ENCODE results near the gene TMEM43. TPM values are rescaled to one million over a fixed set of nuclear protein-coding genes. Genes with fewer than 3 reads are reported as not detected.

TMEM43 gene
- total and polyA plus RNA-seq, 2 of the 8 experiments (the other 6 are each of a cell fraction or from before 2014, with no cell fraction given): 27.0 to 33.7 TPM

DNA sequence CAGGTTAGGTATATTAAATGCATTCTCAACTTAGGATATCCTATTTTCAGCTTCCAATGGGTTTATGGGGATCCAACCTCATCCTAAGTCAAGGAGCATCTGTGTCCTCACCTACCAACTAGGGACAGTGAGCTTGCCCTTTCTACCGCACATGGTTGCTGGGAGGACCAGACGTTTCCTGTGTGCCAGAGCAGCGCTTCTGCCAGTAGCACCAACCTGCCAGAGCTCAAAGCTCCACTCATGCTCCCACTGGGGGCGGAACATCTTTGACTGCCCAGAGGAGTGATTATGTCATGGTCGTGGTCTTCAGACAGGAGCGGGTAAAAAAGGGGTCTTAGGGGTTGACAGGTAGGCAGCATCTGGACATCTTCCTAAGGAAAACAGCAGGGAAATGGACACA lies 28.8 kb downstream of the TMEM43 start:
- no peak overlapping the region for H2BK15ac ChIP-seq (ENCODE audit: low read length)
- no peak overlapping the region for H3K56ac ChIP-seq (replicated peaks; ENCODE audit: insufficient read length, low read depth, low read length)
- peaks cover 2 to 28% (median 16%) of the 10 kb centered on the region in 4 experiments; a peak in 6 of 8 replicates for H3K36me3 ChIP-seq (ENCODE audit: control insufficient read depth in 2 of 4, insufficient read depth in 4 of 4, low read length in 3 of 4)
- no peak overlapping the region for H4K5ac ChIP-seq (ENCODE audit: insufficient read length, low read depth, low read length)
- no peak overlapping the region for H3K23ac ChIP-seq (ENCODE audit: insufficient read length)
- H2BK12ac ChIP-seq (ENCODE audit: low read depth, low read length): no peak overlapping the region
- H3K4ac ChIP-seq (replicated peaks; ENCODE audit: insufficient read length, low read depth, low read length): no peak overlapping the region
- no peaks in the 10 kb centered on the region; the same call in 1 of the 2 replicates for H3K23me2 ChIP-seq (ENCODE audit: low read depth, low read length)
- DNase-seq (ENCODE audit: low read depth in 1 of 2, low spot score in 2 of 2): no peak
- H4K91ac ChIP-seq (replicated peaks; ENCODE audit: insufficient read length, low read length): no peak overlapping the region
- no peak overlapping the region for H2AK5ac ChIP-seq (ENCODE audit: low read depth, low read length)
- H3K79me1 ChIP-seq (ENCODE audit: low read depth, low read length): no peaks in the 10 kb centered on the region
- no peak overlapping the region for H3K9ac ChIP-seq (replicated peaks in 1 of 4; ENCODE audit: extremely low read depth in 1 of 4, low read depth in 3 of 4, low read length in 3 of 4)
- H4K8ac ChIP-seq (ENCODE audit: extremely low read depth, insufficient read depth, low read length): no peak overlapping the region
- H2BK120ac ChIP-seq (replicated peaks; ENCODE audit: low read depth, low read length): no peak overlapping the region
- ChIA-PET CTCF (ENCODE audit: partially characterized antibody) (interaction anchor here (1.1 to 3.1 kb wide), 12 partner anchors 8 to 365 kb away, joined by 3 to 14 read pairs (median 6); no protein-coding TSS in a partner anchor), POLR2A (ENCODE audit: partially characterized antibody) (interaction anchor here (1.3 kb wide), 1 partner anchor 25 kb away, joined by 4 read pairs; the partner anchor contains the start of genes LSM3 and XPC)
- no peaks in the 10 kb centered on the region for H3K9me3 ChIP-seq (ENCODE audit: insufficient read depth in 2 of 2, low read depth in 1 of 2, low read length in 1 of 2)
- no peak for TF ChIP-seq POLR2AphosphoS5 (IDR thresholded peaks at IDR 0.05; ENCODE audit: low read depth, low read length)
- H3K79me2 ChIP-seq (ENCODE audit: control insufficient read depth in 1 of 2, insufficient read depth in 2 of 2, low read length in 2 of 2): no peaks in the 10 kb centered on the region
- H3K14ac ChIP-seq (ENCODE audit: insufficient read length): no peak overlapping the region
- peaks cover 4 to 7% of the 10 kb centered on the region in 2 experiments for H4K20me1 ChIP-seq (replicated peaks in 1 of 2; ENCODE audit: control insufficient read depth in 1 of 2, insufficient read depth in 2 of 2, low read length in 2 of 2)
- no peak overlapping the region for H2BK5ac ChIP-seq (ENCODE audit: low read depth, low read length)
- H3K4me1 ChIP-seq (replicated peaks in 1 of 4; ENCODE audit: control insufficient read depth in 3 of 4, insufficient read depth in 4 of 4, low read length in 3 of 4): peaks cover 0 to 2% (median under 1%) of the 10 kb centered on the region in 4 experiments; a peak in 3 of 7 replicates
- H3K27ac ChIP-seq (ENCODE audit: low read depth, low read length): no peak overlapping the region
- H3K4me2 ChIP-seq (ENCODE audit: insufficient read depth in 1 of 2, low read depth in 2 of 2, low read length in 2 of 2): no peak overlapping the region
- no peak overlapping the region for H2BK20ac ChIP-seq (ENCODE audit: low read length)
- no peak overlapping the region for H3K18ac ChIP-seq (ENCODE audit: extremely low read depth, low read length)
- FAIRE-seq: no peak
- WGBS, 2 experiments (ENCODE audit: extremely low coverage in 1 of 2, insufficient coverage in 1 of 2, insufficient read length in 1 of 2, insufficient replicate concordance in 2 of 2, low coverage in 1 of 2, low lambda C conversion rate in 2 of 2, missing lambda C conversion rate in 1 of 2): 84% methylated on average over 6 of the region's 6 CpGs; no CpG with 5 or more reads in 1 of the 2 experiments
- no peak overlapping the region for H2AFZ ChIP-seq (ENCODE audit: low read length)
- no peak overlapping the region for H3K4me3 ChIP-seq (ENCODE audit: extremely low read depth in 1 of 4, insufficient read depth in 2 of 4, low read depth in 3 of 4, low read length in 4 of 4)
- no peaks in the 10 kb centered on the region for H3K27me3 ChIP-seq (replicated peaks in 1 of 4; ENCODE audit: control insufficient read depth in 3 of 4, extremely low read depth in 1 of 4, insufficient read depth in 3 of 4, low read length in 3 of 4)
